ENCODE results near the gene PDE4D. TPM values are rescaled to one million over a fixed set of nuclear protein-coding genes. Genes with fewer than 3 reads are reported as not detected.

PDE4D gene
- polyA plus RNA-seq, 1 donor (not counting 4 experiments of a cell fraction or from before 2014, with no cell fraction given) = 3.6 TPM

GRCh38 chr5:59178482-59178881, 715.0 kb downstream of the PDE4D start:
- Histone ChIP-seq H3K9me3 (ENCODE audit: control insufficient read depth, low read depth, low read length) (no peaks in the 10 kb centered on the region), H3K4me2 (ENCODE audit: control insufficient read depth, extremely low read depth, insufficient read depth, low read depth, low read length) (no peak overlapping the region), H3K9me1 (ENCODE audit: control insufficient read depth, extremely low read depth, insufficient read depth, low read length) (no peaks in the 10 kb centered on the region), H3K4me1 (ENCODE audit: control insufficient read depth, extremely low read depth, insufficient read depth, low read length) (no peaks in the 10 kb centered on the region), H3K4me3 (ENCODE audit: control insufficient read depth in 2 of 3, extremely low read depth in 1 of 3, insufficient read depth in 2 of 3, low read depth in 1 of 3, low read length in 3 of 3) (no peak overlapping the region), H3K36me3 (ENCODE audit: control insufficient read depth in 2 of 2, extremely low read depth in 1 of 2, insufficient read depth in 2 of 2, low read length in 2 of 2) (no peaks in the 10 kb centered on the region), H3K79me2 (ENCODE audit: control insufficient read depth, insufficient read depth, low read length) (no peaks in the 10 kb centered on the region), H2AFZ (ENCODE audit: control insufficient read depth, low read length) (no peak overlapping the region), H3K9ac (ENCODE audit: control insufficient read depth, extremely low read depth, insufficient read depth, low read length) (no peak overlapping the region), H4K20me1 (ENCODE audit: control insufficient read depth, extremely low read depth, insufficient read depth, low read length) (no peaks in the 10 kb centered on the region), H3K27ac (ENCODE audit: control insufficient read depth, insufficient read depth, low read length) (no peak overlapping the region), H3K27me3 (ENCODE audit: control insufficient read depth, extremely low read depth, insufficient read depth, low read length) (no peaks in the 10 kb centered on the region)
- FAIRE-seq = no peak
- TF ChIP-seq CTCF (optimal IDR thresholded peaks at IDR 0.05 in 1 of 3, IDR thresholded peaks at IDR 0.05 in 1 of 3, conservative IDR thresholded peaks at IDR 0.05 in 1 of 3; ENCODE audit: extremely low read depth in 1 of 3, insufficient read depth in 2 of 3, low read length in 3 of 3) = no peak
- no peak for TF ChIP-seq EZH2 (IDR thresholded peaks at IDR 0.05; ENCODE audit: low read length)
- no peak for DNase-seq (ENCODE audit: low read depth, low spot score)
- dilution Hi-C loops (cut with MboI; ENCODE audit: extremely low pct_ligation_motif_present, low sequenced_read_pairs) = loop anchor here (25.0 kb wide), 1 partner anchor 184 kb away; no protein-coding TSS in a partner anchor

- Histone ChIP-seq H3K27ac (ENCODE audit: control insufficient read depth, insufficient read depth, low read length) (no peak overlapping the region), H3K27me3 (ENCODE audit: control insufficient read depth, extremely low read depth, insufficient read depth, low read length) (no peaks in the 10 kb centered on the region), H3K9me3 (ENCODE audit: control insufficient read depth, low read depth, low read length) (no peaks in the 10 kb centered on the region), H3K9ac (ENCODE audit: control insufficient read depth, extremely low read depth, insufficient read depth, low read length) (no peak overlapping the region), H4K20me1 (ENCODE audit: control insufficient read depth, extremely low read depth, insufficient read depth, low read length) (no peaks in the 10 kb centered on the region), H3K9me1 (ENCODE audit: control insufficient read depth, extremely low read depth, insufficient read depth, low read length) (no peaks in the 10 kb centered on the region), H3K4me2 (ENCODE audit: control insufficient read depth, extremely low read depth, insufficient read depth, low read depth, low read length) (no peak overlapping the region), H2AFZ (ENCODE audit: control insufficient read depth, low read length) (no peak overlapping the region), H3K4me3 (ENCODE audit: control insufficient read depth in 2 of 3, extremely low read depth in 1 of 3, insufficient read depth in 2 of 3, low read depth in 1 of 3, low read length in 3 of 3) (no peak overlapping the region), H3K4me1 (ENCODE audit: control insufficient read depth, extremely low read depth, insufficient read depth, low read length) (no peaks in the 10 kb centered on the region), H3K79me2 (ENCODE audit: control insufficient read depth, insufficient read depth, low read length) (no peaks in the 10 kb centered on the region), H3K36me3 (ENCODE audit: control insufficient read depth in 2 of 2, extremely low read depth in 1 of 2, insufficient read depth in 2 of 2, low read length in 2 of 2) (no peaks in the 10 kb centered on the region)
- TF ChIP-seq CTCF (optimal IDR thresholded peaks at IDR 0.05 in 1 of 3, IDR thresholded peaks at IDR 0.05 in 1 of 3, conservative IDR thresholded peaks at IDR 0.05 in 1 of 3; ENCODE audit: extremely low read depth in 1 of 3, insufficient read depth in 2 of 3, low read length in 3 of 3) (no peak), EZH2 (IDR thresholded peaks at IDR 0.05; ENCODE audit: low read length) (no peak)
- dilution Hi-C loops (cut with MboI; ENCODE audit: extremely low pct_ligation_motif_present, low sequenced_read_pairs) = loop anchor here (25.0 kb wide), 1 partner anchor 184 kb away; no protein-coding TSS in a partner anchor
- FAIRE-seq = no peak
- no peak for DNase-seq (ENCODE audit: low read depth, low spot score)
Observed at GRCh38 chr5:59178071-59178470, 715.5 kb downstream of the PDE4D start.
